ENCODE results near the gene ZNF569.
"Not testable (repeated sequence)": the region's sequence is repeated elsewhere in the genome, so short reads cannot be mapped to it uniquely, and the experiment has no call there.

The ZNF569 gene

DNA sequence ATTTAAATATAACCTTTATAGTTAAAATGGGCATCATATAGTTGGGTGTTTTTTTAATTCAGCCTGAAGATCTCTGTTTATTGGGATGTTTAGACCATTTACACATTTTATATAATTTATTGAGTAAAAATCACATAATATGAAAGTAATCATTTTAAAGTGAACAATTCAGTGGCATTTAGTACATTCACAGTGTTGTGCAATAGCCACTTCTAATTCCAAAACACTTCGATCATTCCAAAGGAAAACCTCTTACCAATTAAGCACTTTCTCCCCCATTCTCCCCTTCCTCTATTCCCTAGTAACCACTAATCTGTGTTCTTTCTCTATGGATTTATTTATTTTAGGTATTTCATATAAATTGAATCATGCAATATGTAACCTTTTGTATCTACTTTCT lies 66.2 kb downstream of the ZNF569 start:
- DNase-seq (ENCODE audit: low read depth): no peak

DNA sequence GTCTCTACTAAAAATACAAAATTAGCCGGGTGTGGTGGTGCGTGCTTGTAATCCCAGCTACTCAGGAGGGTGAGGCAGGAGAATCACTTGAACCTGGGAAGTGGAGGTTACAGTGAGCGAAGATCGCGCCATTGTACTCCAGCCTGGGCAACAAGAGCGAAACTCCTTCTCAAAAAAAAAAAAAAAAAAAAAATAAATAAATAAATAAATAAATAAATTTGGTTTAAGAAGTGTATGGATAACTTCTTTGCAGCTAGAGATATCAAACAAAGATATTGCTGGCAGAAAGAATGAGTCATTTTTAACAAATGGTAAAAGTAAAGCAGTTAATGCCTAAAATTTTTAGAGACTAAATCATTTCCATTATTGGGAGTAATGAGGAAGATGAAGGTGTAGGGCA lies 75.8 kb downstream of the ZNF569 start:
- DNase-seq (ENCODE audit: low read depth): not testable (repeated sequence)

DNA sequence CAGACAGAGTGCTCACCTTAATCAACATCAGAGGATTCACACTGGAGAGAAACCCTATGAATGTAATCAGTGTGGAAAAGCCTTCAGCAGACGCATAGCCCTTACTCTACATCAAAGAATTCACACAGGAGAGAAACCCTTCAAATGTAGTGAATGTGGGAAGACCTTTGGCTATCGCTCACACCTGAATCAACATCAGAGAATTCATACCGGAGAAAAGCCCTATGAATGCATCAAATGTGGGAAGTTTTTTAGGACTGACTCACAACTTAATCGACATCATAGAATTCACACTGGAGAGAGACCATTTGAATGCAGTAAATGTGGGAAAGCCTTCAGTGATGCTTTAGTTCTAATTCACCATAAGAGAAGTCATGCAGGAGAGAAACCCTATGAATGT lies 78.0 kb downstream of the ZNF569 start:
- no peak for DNase-seq (ENCODE audit: low read depth)

DNA sequence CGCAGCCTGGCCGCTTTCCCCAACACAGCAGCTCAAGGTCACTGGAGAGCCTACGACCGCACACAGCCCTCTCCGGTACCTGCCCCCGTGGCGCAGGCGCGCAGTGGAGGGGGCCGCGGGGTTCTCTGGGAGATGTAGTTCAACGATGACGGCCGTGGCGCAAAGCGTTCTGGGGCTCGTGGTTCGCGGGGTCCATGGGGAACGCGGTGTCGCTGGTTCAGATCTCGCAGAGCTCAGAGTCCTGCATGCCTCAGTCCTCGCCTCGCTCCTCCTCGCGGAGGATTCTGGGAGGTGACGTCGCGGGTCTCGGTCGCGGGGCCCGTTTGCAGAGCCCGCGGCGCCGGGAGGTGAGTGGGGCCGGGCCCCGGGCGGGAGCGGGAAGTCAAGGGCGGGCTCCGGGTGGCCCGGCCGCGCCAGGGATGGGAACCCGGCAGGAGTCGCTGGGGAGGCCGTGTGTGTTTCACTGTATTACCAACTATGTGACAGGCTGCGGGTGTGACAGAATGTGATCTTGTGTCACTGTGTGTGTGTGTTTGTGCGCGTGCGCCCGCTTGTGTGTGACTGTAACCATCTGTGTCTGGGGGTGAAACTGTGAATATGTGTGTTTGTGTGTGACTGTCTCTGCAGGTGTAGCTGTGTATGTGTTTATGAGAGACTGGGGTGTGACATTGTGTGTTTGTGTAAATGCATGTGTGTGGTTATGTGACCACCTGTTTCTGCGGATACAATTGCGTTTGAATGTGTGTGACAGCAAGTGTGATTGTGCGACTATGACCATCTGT lies 96.2 kb downstream of the ZNF569 start, which contains the start of gene ZNF527:
Gene ZNF527, plus strand, starts transcription at position 220 of the 782 bp plus-strand sequence. CDS start 3,100 bp downstream, outside the sequence.
- peak; percentile 99 for DNase-seq (ENCODE audit: low read depth)

DNA sequence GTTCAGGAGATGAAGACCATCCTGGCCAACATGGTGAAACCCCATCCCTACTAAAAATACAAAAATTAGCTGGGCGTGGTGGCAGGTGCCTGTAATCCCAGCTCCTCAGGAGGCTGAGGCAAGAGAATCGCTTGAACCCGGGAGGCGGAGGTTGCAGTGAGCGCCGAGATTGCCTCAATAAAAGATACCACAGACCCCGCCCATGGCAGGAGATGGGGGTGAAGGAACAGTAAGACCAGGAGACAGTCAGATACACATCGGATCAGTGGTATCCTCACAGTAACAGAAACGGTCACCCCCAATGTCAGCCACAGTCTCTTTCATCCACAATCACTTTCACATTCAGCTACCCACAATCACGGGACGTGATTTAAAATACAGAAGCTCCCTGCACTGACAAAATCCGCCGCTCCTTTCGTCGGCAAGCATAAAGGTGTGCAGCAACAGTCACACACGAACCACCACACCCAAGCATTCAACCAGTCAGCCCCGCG lies 96.8 kb downstream of the ZNF569 start:
- DNase-seq (ENCODE audit: low read depth): not testable (repeated sequence)

DNA sequence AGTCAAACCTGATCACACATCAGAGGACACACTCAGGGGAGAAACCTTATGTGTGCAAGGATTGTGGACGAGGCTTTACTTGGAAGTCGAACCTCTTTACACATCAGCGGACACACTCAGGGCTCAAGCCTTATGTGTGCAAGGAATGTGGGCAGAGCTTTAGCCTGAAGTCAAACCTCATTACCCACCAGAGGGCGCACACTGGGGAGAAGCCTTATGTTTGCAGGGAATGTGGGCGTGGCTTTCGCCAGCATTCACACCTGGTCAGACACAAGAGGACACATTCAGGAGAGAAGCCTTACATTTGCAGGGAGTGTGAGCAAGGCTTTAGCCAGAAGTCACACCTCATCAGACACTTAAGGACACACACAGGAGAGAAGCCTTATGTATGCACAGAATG lies 104.5 kb downstream of the ZNF569 start:
- no peak for DNase-seq (ENCODE audit: low read depth)

DNA sequence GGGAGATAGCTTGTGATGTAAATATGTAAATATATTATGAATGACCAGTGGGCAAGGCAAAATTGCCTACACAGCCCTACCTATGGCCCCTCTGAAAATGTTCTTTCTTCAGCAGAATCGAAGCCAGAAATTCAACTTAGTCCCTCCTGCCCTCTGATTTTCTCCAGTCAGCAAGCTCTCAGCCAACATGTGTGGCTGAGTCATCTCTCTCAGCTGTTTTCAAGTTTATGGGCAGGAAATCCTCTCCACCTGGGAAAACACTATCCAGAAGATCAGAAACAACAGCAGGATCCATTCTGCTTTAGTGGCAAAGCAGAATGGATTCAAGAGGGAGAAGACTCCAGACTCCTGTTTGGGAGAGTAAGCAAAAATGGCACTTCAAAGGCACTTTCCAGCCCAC lies 105.2 kb downstream of the ZNF569 start:
- DNase-seq (ENCODE audit: low read depth): no peak
